Smooth muscle cell of the coronary artery (primary cell): ENCODE results near the gene MASTL. TPM values are rescaled to one million over a fixed set of nuclear protein-coding genes. Genes with fewer than 3 reads are reported as not detected.

Source experiments
- total RNA-seq: library from RNA; depleted of rRNA; stranded (reverse); fragments of >200 nt; gene quantifications from 2 replicates; pipeline ENCODE4 v1.2.3, GENCODE V29; 2014; ENCODE audit warnings: low replicate concordance

The MASTL gene
- total RNA-seq = 2.9 and 8.6 TPM in 2 replicates

DNA sequence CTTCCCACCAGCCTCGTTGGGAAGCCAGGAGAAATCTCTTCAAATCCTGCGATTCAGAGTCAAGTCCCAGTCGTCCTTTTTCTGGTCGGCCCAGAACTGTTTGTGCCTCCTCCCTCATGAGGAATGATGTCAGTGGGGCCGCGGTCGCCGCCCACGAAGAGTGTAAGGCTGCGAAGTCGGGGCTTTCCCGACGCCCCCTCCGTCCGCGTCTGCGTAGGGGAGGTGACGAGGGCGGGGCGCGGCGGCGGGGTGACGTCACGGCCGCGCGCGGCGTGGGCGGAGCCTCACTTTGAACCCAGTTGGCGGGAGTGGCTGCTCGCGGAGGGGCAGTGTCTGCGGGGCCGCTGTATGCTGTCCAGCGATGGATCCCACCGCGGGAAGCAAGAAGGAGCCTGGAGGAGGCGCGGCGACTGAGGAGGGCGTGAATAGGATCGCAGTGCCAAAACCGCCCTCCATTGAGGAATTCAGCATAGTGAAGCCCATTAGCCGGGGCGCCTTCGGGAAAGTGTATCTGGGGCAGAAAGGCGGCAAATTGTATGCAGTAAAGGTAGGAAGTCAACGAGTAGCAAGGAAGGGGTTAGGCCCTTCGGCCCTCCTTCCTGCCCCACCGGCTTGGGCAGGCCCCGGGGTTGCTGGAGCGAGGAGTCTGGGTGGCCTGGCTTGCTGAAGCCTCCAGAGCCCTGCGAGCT is at the start of gene MASTL:
Gene MASTL, plus strand, starts transcription at position 287 of the 689 bp plus-strand sequence. Its CDS starts 75 bp downstream, at position 362.

Other genes starting within 250 kb of the MASTL start
- 6.3 and 7.0 TPM in 2 replicates for gene ANKRD26, start 54.9 kb upstream of the MASTL start, total RNA-seq
- gene YME1L1, start 968 bp upstream of the MASTL start, total RNA-seq = 54.1 and 110 TPM in 2 replicates
- 16.3 and 17.5 TPM in 2 replicates for gene ACBD5, start 85.4 kb downstream of the MASTL start, total RNA-seq